K562 (cell line): ENCODE data around the gene UBXN6. TPM values are rescaled to one million over a fixed set of nuclear protein-coding genes. Genes with fewer than 3 reads are reported as not detected.
A peak's percentile ranks its signal among the peaks of the same experiment; 100 is the strongest.

Source experiments
- ATAC-seq: fragments of 200-7000 bp; cut with Tn5 transposase; 3 replicates; pipeline ENCODE4 v1.9.1; 2020; ENCODE audit warnings: moderate library complexity
- BruUV-seq: library from RNA; stranded (reverse); fragments of 400-500 nt; replicated peaks from 2 replicates; lab custom pipeline; 2021; lab: Mats Ljungman, UMichigan
- CTCF ChIA-PET: fragments of 300-600 bp; formaldehyde crosslinking; extraction: SDS; loops from one replicate; lab custom pipeline; 2021; ENCODE audit warnings: low intra/inter-chr PET ratio; lab: Yijun Ruan, JAX
- POLR2A ChIA-PET: fragments of 300-600, 350-650 bp; sonication (Branson Sonifier 250); formaldehyde crosslinking; extraction: SDS; loops from one replicate; lab custom pipeline; 2021; ENCODE audit warnings: antibody characterized with exemption, inconsistent platforms; lab: Yijun Ruan, JAX
- DNase-seq, 4 experiments: peaks; one replicate each; pipeline versions ENCODE4 v3.0.0 to v3.0.0-alpha.2; 2011 to 2018; ENCODE audit warnings: low spot score in 3 of 4, mixed read lengths in 3 of 4; ENCODE audit errors: extremely low read depth in 1 of 4
- FAIRE-seq: peaks from 2 replicates; lab custom pipeline; 2011; peaks lifted over from hg19 to GRCh38; lab: Jason Lieb, UNC
- H2AFZ ChIP-seq: 2 replicates; pipeline ENCODE4 v1.6.0; 2011; ENCODE audit warnings: low read depth, low read length, control low read depth, inconsistent platforms
- H3K27ac ChIP-seq: fragments of 200-600 bp; 3 replicates; pipeline ENCODE4 v1.8.0; 2011; ENCODE audit warnings: low read depth, mild to moderate bottlenecking, control low read depth, inconsistent platforms, low read length, moderate library complexity, mixed read lengths; ENCODE audit errors: extremely low read depth
- H3K27me3 ChIP-seq, 2 experiments: fragments of 300-600 bp in 1 of 2; 2 replicates in 1 of 2; 3 replicates in 1 of 2; pipeline versions ENCODE4 v1.6.0 to v1.8.0; 2011; ENCODE audit warnings: inconsistent platforms in 2 of 2, low read length in 2 of 2, mild to moderate bottlenecking in 1 of 2, mixed read lengths in 1 of 2, moderate library complexity in 1 of 2; ENCODE audit not compliant: control insufficient read depth in 2 of 2, insufficient read depth in 2 of 2
- H3K36me3 ChIP-seq: fragments of 300-600 bp; 3 replicates; pipeline ENCODE4 v1.8.0; 2011; ENCODE audit warnings: mild to moderate bottlenecking, low read length, inconsistent platforms; ENCODE audit not compliant: control insufficient read depth, insufficient read depth
- H3K4me1 ChIP-seq, 2 experiments: fragments of 200-600 bp in 1 of 2; replicated peaks in 1 of 2; 2 replicates in 1 of 2; 3 replicates in 1 of 2; pipeline versions ENCODE4 v1.5.1 to v1.8.0; 2011; ENCODE audit warnings: inconsistent platforms in 2 of 2, low read length in 2 of 2, mild to moderate bottlenecking in 1 of 2, mixed read lengths in 1 of 2, moderate library complexity in 1 of 2; ENCODE audit not compliant: control insufficient read depth in 2 of 2, insufficient read depth in 2 of 2
- H3K4me2 ChIP-seq: 2 replicates; pipeline ENCODE4 v1.6.1; 2011; ENCODE audit warnings: low read length, control low read depth, inconsistent platforms, mixed read lengths; ENCODE audit not compliant: insufficient read depth
- H3K4me3 ChIP-seq: fragments of 200-600 bp; sonication (generic), shearing (Covaris generic); 2 replicates; pipeline ENCODE4 v1.5.1; 2016; ENCODE audit warnings: control low read depth, inconsistent platforms
- H3K79me2 ChIP-seq: fragments of 200-600 bp; 3 replicates; pipeline ENCODE4 v1.8.0; 2011; ENCODE audit warnings: low read length, inconsistent platforms; ENCODE audit not compliant: control insufficient read depth, insufficient read depth
- H3K9ac ChIP-seq, 2 experiments: 2 replicates each; pipeline versions ENCODE4 v1.6.0 to v1.6.1; 2011; ENCODE audit warnings: low read depth in 2 of 2, low read length in 2 of 2, control low read depth in 1 of 2, inconsistent platforms in 1 of 2, mild to moderate bottlenecking in 1 of 2, mixed read lengths in 1 of 2; ENCODE audit not compliant: insufficient read depth in 1 of 2
- H3K9me1 ChIP-seq: one replicate; pipeline ENCODE4 v1.6.0; 2011; ENCODE audit warnings: inconsistent platforms, mild to moderate bottlenecking, low read length, moderate library complexity; ENCODE audit not compliant: control insufficient read depth, insufficient read depth
- H3K9me3 ChIP-seq: replicated peaks from 2 replicates; pipeline ENCODE4 v1.5.1; 2011; ENCODE audit warnings: low read depth, low read length, inconsistent platforms; ENCODE audit not compliant: control insufficient read depth, insufficient read depth
- H4K20me1 ChIP-seq: replicated peaks from 2 replicates; pipeline ENCODE4 v1.6.1; 2011; ENCODE audit warnings: low read length, inconsistent platforms, mixed read lengths; ENCODE audit not compliant: control insufficient read depth, insufficient read depth
- JUND ChIP-seq, 2 experiments: IDR thresholded peaks; 2 replicates in 1 of 2; 3 replicates in 1 of 2; pipeline ENCODE4 v1.6.1; 2011; ENCODE audit warnings: borderline replicate concordance in 2 of 2, low read depth in 2 of 2, low read length in 2 of 2, improper control_type of control experiment in 1 of 2, missing biosample characterization in 1 of 2, missing genetic modification characterization in 1 of 2, missing genetic modification reagents in 1 of 2
- KLF1 ChIP-seq: fragments of 450-650 bp; IDR thresholded peaks from 2 replicates; pipeline ENCODE4 v1.6.1; 2016; ENCODE audit warnings: missing genetic modification characterization, missing compliant biosample characterization
- RBM34 ChIP-seq: fragments of 200-400 bp; formaldehyde crosslinking; IDR thresholded peaks from 2 replicates; pipeline ENCODE4 v1.6.1; 2018; ENCODE audit warnings: low read length, borderline replicate concordance; ENCODE audit not compliant: insufficient read depth
- WGBS: fragments of 100-300 bp; shearing (Covaris generic); methylation state at CpG from one replicate; pipeline ENCODE4 v1.1.6; 2016; ENCODE audit warnings: low coverage, mixed read lengths; ENCODE audit not compliant: insufficient coverage; ENCODE audit errors: missing lambda C conversion rate; 5-methylcytosine and 5-hydroxymethylcytosine counted together
- in situ Hi-C: fragments of 300-500 bp; cut with MboI; formaldehyde crosslinking; loops from 4 replicates; pipeline ENCODE4 v1.15.0; 2018; ENCODE audit warnings: inconsistent platforms, mixed read lengths
- intact Hi-C: fragments of 100-400 bp; cut with micrococcal nuclease; formaldehyde crosslinking; loops from 2 replicates; pipeline ENCODE4 v1.14.2; 2022
- polyA plus RNA-seq, 8 experiments: library from polyadenylated mRNA; depleted of rRNA in 4 of 8; stranded (reverse) in 5 of 8; unstranded in 3 of 8; fragments of >200 nt; fragmentation: Nextera tagmentation in 2 of 8; fragmentation: Illumina TruSeq in 1 of 8; extraction: Ambion mirVana in 2 of 8; extraction: Trizol in 1 of 8; gene quantifications; 2 replicates each; pipeline versions ENCODE4 v1.2.1 to v1.2.3, GENCODE V29; 2011 to 2014; ENCODE audit warnings: inconsistent platforms in 1 of 8, missing spikeins in 1 of 8
- total RNA-seq, 7 experiments: library from RNA; depleted of rRNA in 6 of 7; stranded (reverse); fragments of >200 nt in 6 of 7; fragmentation: Illumina TruSeq in 2 of 7; extraction: Trizol in 2 of 7; gene quantifications; 2 replicates each; pipeline versions ENCODE4 v1.2.1 to v1.2.3, GENCODE V29; 2011 to 2021; ENCODE audit warnings: low replicate concordance in 1 of 7
- TF ChIP-seq, protein P1 (sequence below): fragments of 450-650 bp; IDR thresholded peaks from 2 replicates; pipeline ENCODE4 v1.6.1; 2016; ENCODE audit warnings: borderline replicate concordance
- TF ChIP-seq, protein P2 (sequence below): fragments of 250-450 bp; sonication (Bioruptor Pico); IDR thresholded peaks from 2 replicates; pipeline ENCODE4 v1.5.0; 2020; ENCODE audit warnings: mild to moderate bottlenecking, borderline replicate concordance
- TF ChIP-seq, protein P3 (sequence below): sonication (generic); formaldehyde crosslinking; IDR thresholded peaks from 2 replicates; pipeline ENCODE4 v1.8.0; 2023; ENCODE audit warnings: missing genetic modification reagents, mild to moderate bottlenecking, borderline replicate concordance

The UBXN6 gene
- total and polyA plus RNA-seq, 9 of the 15 experiments (the other 6 are each of a cell fraction or from before 2014, with no cell fraction given) = 0.48 to 90.2 (median 29.5) TPM

DNA sequence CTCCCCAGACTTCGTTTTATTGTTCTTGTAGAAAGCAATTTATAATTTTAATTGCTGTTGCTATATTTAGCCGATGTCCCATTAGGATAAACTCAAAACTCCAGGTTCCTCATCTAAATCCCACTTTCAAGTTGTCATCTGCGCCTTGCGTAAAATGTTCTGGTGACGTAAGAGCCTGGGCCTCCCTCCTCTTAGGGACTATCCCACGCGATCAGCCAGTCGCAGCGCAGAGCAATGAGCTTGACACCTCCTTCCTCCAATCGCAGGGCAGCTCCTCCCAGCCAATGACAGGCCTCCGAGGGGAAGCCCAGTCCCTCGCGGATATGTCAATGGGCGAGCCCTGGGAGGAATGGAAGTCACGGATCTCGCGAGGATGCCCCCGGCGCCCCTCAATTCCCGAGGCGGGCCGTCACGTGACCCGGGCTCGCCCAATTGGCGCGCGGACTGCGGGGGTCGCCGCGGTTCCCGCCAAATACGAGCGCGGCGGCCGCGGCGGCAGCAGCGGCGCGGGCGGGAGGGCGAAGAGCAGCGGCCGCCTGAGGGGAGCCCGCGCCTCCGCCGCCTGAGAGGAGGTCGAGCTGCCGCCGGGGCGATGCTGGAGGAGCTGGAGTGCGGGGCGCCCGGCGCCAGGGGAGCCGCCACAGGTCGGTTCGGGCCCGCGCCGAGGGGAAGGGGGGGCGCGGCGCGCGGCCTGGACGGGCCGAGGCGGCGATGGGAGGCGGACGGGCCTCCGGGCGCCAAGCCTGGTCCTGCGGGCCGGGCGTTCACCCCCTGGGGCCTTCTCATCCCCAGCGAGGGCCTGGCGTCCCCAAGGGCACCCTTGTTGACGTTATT, 55.2 kb downstream of the UBXN6 start, which contains the start of gene CHAF1A (continued):
- TF ChIP-seq, protein P1, sequence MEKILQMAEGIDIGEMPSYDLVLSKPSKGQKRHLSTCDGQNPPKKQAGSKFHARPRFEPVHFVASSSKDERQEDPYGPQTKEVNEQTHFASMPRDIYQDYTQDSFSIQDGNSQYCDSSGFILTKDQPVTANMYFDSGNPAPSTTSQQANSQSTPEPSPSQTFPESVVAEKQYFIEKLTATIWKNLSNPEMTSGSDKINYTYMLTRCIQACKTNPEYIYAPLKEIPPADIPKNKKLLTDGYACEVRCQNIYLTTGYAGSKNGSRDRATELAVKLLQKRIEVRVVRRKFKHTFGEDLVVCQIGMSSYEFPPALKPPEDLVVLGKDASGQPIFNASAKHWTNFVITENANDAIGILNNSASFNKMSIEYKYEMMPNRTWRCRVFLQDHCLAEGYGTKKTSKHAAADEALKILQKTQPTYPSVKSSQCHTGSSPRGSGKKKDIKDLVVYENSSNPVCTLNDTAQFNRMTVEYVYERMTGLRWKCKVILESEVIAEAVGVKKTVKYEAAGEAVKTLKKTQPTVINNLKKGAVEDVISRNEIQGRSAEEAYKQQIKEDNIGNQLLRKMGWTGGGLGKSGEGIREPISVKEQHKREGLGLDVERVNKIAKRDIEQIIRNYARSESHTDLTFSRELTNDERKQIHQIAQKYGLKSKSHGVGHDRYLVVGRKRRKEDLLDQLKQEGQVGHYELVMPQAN = no peak
- TF ChIP-seq RBM34 = no peak
- TF ChIP-seq, protein P2, sequence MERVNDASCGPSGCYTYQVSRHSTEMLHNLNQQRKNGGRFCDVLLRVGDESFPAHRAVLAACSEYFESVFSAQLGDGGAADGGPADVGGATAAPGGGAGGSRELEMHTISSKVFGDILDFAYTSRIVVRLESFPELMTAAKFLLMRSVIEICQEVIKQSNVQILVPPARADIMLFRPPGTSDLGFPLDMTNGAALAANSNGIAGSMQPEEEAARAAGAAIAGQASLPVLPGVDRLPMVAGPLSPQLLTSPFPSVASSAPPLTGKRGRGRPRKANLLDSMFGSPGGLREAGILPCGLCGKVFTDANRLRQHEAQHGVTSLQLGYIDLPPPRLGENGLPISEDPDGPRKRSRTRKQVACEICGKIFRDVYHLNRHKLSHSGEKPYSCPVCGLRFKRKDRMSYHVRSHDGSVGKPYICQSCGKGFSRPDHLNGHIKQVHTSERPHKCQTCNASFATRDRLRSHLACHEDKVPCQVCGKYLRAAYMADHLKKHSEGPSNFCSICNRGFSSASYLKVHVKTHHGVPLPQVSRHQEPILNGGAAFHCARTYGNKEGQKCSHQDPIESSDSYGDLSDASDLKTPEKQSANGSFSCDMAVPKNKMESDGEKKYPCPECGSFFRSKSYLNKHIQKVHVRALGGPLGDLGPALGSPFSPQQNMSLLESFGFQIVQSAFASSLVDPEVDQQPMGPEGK (CRISPR knock-in tag) = no peak

DNA sequence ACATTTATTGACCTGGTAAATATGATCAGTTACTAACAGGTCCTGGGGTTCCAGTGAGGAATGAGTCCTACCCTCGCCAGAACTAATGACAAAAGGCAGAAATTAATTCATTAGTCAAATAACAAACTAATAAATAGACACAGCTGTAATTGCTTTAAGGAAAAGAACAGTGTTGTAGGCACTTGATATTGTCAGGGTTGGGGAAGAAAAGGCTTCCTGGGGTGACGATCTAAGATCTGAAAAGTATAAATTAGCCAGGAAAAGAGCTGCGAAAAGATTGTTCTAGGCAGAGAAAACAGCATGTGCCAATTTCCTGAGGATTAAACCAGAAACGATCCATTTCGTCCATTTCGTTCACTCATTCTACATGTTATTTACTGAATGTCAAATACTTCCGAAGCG, 55.8 kb downstream of the UBXN6 start:
- H3K9me3 ChIP-seq = no peaks in the 10 kb centered on the region
- peaks cover 5% of the 10 kb centered on the region for H3K9me1 ChIP-seq
- intact Hi-C loops (loop anchor here (2.0 to 5.0 kb wide), 3 partner anchors 59 to 236 kb away; partner anchors contain the start of genes MPND and TNFAIP8L1), in situ Hi-C loops (no loop called here)
- peak overlapping the region; percentile 36 for H3K4me3 ChIP-seq
- peaks cover 22% of the 10 kb centered on the region in 2 experiments; a peak in 4 of 5 replicates for H3K4me1 ChIP-seq
- H3K79me2 ChIP-seq = peaks cover 85% of the 10 kb centered on the region
- 3% methylated on average over 8 of the region's 8 CpGs for WGBS
- H3K36me3 ChIP-seq = peaks cover 49% of the 10 kb centered on the region
- peak overlapping the region; percentile 75 for H3K4me2 ChIP-seq
- H2AFZ ChIP-seq = peak overlapping the region; percentile 79
- DNase-seq = no peak
- TSS peak; percentile 26 for BruUV-seq
- H3K27me3 ChIP-seq = no peaks in the 10 kb centered on the region
- ATAC-seq = no peak
- FAIRE-seq = no peak
- peak overlapping the region in 1 of 2 experiments; percentile 87; a peak in 2 of 4 replicates for H3K9ac ChIP-seq
- H4K20me1 ChIP-seq = peaks cover 29% of the 10 kb centered on the region
- POLR2A ChIA-PET = interaction anchor here (0.6 to 1.7 kb wide), 19 partner anchors 10 to 730 kb away, joined by 3 to 15 read pairs (median 4); no protein-coding TSS in a partner anchor
- CTCF ChIA-PET = interaction anchor here (3.9 kb wide), 1 partner anchor 134 kb away, joined by 49 read pairs; no protein-coding TSS in a partner anchor
- peak overlapping the region; percentile 82 for H3K27ac ChIP-seq
- TF ChIP-seq, protein P3, sequence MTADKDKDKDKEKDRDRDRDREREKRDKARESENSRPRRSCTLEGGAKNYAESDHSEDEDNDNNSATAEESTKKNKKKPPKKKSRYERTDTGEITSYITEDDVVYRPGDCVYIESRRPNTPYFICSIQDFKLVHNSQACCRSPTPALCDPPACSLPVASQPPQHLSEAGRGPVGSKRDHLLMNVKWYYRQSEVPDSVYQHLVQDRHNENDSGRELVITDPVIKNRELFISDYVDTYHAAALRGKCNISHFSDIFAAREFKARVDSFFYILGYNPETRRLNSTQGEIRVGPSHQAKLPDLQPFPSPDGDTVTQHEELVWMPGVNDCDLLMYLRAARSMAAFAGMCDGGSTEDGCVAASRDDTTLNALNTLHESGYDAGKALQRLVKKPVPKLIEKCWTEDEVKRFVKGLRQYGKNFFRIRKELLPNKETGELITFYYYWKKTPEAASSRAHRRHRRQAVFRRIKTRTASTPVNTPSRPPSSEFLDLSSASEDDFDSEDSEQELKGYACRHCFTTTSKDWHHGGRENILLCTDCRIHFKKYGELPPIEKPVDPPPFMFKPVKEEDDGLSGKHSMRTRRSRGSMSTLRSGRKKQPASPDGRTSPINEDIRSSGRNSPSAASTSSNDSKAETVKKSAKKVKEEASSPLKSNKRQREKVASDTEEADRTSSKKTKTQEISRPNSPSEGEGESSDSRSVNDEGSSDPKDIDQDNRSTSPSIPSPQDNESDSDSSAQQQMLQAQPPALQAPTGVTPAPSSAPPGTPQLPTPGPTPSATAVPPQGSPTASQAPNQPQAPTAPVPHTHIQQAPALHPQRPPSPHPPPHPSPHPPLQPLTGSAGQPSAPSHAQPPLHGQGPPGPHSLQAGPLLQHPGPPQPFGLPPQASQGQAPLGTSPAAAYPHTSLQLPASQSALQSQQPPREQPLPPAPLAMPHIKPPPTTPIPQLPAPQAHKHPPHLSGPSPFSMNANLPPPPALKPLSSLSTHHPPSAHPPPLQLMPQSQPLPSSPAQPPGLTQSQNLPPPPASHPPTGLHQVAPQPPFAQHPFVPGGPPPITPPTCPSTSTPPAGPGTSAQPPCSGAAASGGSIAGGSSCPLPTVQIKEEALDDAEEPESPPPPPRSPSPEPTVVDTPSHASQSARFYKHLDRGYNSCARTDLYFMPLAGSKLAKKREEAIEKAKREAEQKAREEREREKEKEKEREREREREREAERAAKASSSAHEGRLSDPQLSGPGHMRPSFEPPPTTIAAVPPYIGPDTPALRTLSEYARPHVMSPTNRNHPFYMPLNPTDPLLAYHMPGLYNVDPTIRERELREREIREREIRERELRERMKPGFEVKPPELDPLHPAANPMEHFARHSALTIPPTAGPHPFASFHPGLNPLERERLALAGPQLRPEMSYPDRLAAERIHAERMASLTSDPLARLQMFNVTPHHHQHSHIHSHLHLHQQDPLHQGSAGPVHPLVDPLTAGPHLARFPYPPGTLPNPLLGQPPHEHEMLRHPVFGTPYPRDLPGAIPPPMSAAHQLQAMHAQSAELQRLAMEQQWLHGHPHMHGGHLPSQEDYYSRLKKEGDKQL = no peak
- no peak for TF ChIP-seq KLF1
- no peak for TF ChIP-seq JUND (IDR thresholded peaks at IDR 0.05; ENCODE audit: borderline replicate concordance, low read depth, low read length)
- no peak; the same call in 2 of the 3 replicates for TF ChIP-seq JUND (tag; IDR thresholded peaks at IDR 0.05; ENCODE audit: borderline replicate concordance, low read depth, low read length)
